GM03348 (cell line): Measurements from ENCODE around the gene BMERB1.
"Not testable (repeated sequence)": the region's sequence is repeated elsewhere in the genome, so short reads cannot be mapped to it uniquely, and the experiment has no call there.

Experiments used
- DNase-seq: peaks from one replicate; pipeline ENCODE4 v3.0.0; 2012; ENCODE audit warnings: low spot score

Gene BMERB1

GRCh38 chr16:15464401-15465186 is 30.2 kb downstream of the BMERB1 start:
- DNase-seq: no peak

GRCh38 chr16:15466131-15466530 is 31.7 kb downstream of the BMERB1 start:
- DNase-seq: no peak

- no peak for DNase-seq
Measured at GRCh38 chr16:15466886-15467781, 32.7 kb downstream of the BMERB1 start.

- DNase-seq: not testable (repeated sequence)
Measured at GRCh38 chr16:15476971-15477370, 42.6 kb downstream of the BMERB1 start.

- DNase-seq: no peak
Measured at GRCh38 chr16:15477802-15478201, 43.4 kb downstream of the BMERB1 start.

- peak; percentile 86 for DNase-seq
Measured at GRCh38 chr16:15482068-15482747, 47.8 kb downstream of the BMERB1 start.

- no peak for DNase-seq
Measured at GRCh38 chr16:15482748-15483298, 48.4 kb downstream of the BMERB1 start.

GRCh38 chr16:15483857-15484256 is 49.5 kb downstream of the BMERB1 start:
- no peak for DNase-seq

- DNase-seq: no peak
Measured at GRCh38 chr16:15484662-15485061, 50.3 kb downstream of the BMERB1 start.

- no peak for DNase-seq
Measured at GRCh38 chr16:15485175-15485574, 50.8 kb downstream of the BMERB1 start.

GRCh38 chr16:15486661-15487060 is 52.3 kb downstream of the BMERB1 start:
- DNase-seq: no peak

- DNase-seq: no peak
Measured at GRCh38 chr16:15487336-15488284, 53.2 kb downstream of the BMERB1 start.

- no peak for DNase-seq
Measured at GRCh38 chr16:15489016-15489415, 54.6 kb downstream of the BMERB1 start.

GRCh38 chr16:15490123-15490711 is 55.8 kb downstream of the BMERB1 start:
- DNase-seq: no peak

- no peak for DNase-seq
Measured at GRCh38 chr16:15491411-15491810, 57.0 kb downstream of the BMERB1 start.

GRCh38 chr16:15492091-15492740 is 57.8 kb downstream of the BMERB1 start:
- no peak for DNase-seq

GRCh38 chr16:15493466-15494180 is 59.2 kb downstream of the BMERB1 start:
- DNase-seq: peak; percentile 81

GRCh38 chr16:15494236-15494635 is 59.8 kb downstream of the BMERB1 start:
- peak; percentile 42 for DNase-seq

- DNase-seq: no peak
Measured at GRCh38 chr16:15495898-15496297, 61.5 kb downstream of the BMERB1 start.
